OCI-LY7 (cell line): Measurements from ENCODE around the gene SLC17A7. TPM values are rescaled to one million over a fixed set of nuclear protein-coding genes. Genes with fewer than 3 reads are reported as not detected.

Experiments
- BruUV-seq: library from RNA; stranded (reverse); fragments of 400-500 nt; replicated peaks from 2 replicates; lab custom pipeline; 2021; lab: Mats Ljungman, UMichigan
- CTCF ChIA-PET: fragments of 300-600 bp; sonication (Branson Sonifier 250); formaldehyde crosslinking; loops from one replicate; lab custom pipeline; 2022; ENCODE audit warnings: antibody characterized with exemption; ENCODE audit not compliant: unreplicated experiment; lab: Charles Lee
- POLR2A ChIA-PET: fragments of 300-600 bp; sonication (Branson Sonifier 250); formaldehyde crosslinking; loops from one replicate; lab custom pipeline; 2022; ENCODE audit warnings: antibody characterized with exemption; lab: Charles Lee
- DNase-seq: peaks from one replicate; pipeline ENCODE4 v3.0.0-alpha.2; 2015; ENCODE audit warnings: low spot score
- H2AFZ ChIP-seq: fragments of 200-600 bp; sonication (generic), shearing (Covaris generic); 2 replicates; pipeline ENCODE4 v1.6.1; 2014; ENCODE audit warnings: mild to moderate bottlenecking, antibody characterized with exemption, low read length, moderate library complexity
- H3K27ac ChIP-seq: fragments of 200-600 bp; sonication (generic); 2 replicates; pipeline ENCODE4 v1.5.1; 2014; ENCODE audit warnings: mixed run types, low read depth, mild to moderate bottlenecking, moderate library complexity, low read length, inconsistent platforms; ENCODE audit not compliant: poor library complexity, severe bottlenecking
- H3K36me3 ChIP-seq: fragments of 200-600 bp; sonication (generic); 2 replicates; pipeline ENCODE4 v1.6.1; 2014; ENCODE audit warnings: mild to moderate bottlenecking, antibody characterized with exemption, low read length, moderate library complexity, mixed read lengths; ENCODE audit not compliant: insufficient read depth
- H3K4me1 ChIP-seq: fragments of 200-600 bp; sonication (generic); 2 replicates; pipeline ENCODE4 v1.5.1; 2014; ENCODE audit warnings: mild to moderate bottlenecking, low read length; ENCODE audit not compliant: insufficient read depth, poor library complexity, severe bottlenecking
- H3K4me2 ChIP-seq: fragments of 200-600 bp; sonication (generic); 2 replicates; pipeline ENCODE4 v1.6.1; 2014; ENCODE audit warnings: mild to moderate bottlenecking, low read length
- H3K4me3 ChIP-seq: fragments of 200-600 bp; sonication (generic); 2 replicates; pipeline ENCODE4 v1.5.1; 2014; ENCODE audit warnings: mild to moderate bottlenecking, low read depth, low read length; ENCODE audit not compliant: poor library complexity, severe bottlenecking
- H3K79me2 ChIP-seq: fragments of 200-600 bp; sonication (generic); 2 replicates; pipeline ENCODE4 v1.6.1; 2016; ENCODE audit warnings: low read depth, mild to moderate bottlenecking, low read length, moderate library complexity, mixed read lengths; ENCODE audit not compliant: insufficient read depth
- H3K9me2 ChIP-seq: fragments of 200-600 bp; sonication (generic); 2 replicates; pipeline ENCODE4 v1.6.1; 2016; ENCODE audit warnings: mild to moderate bottlenecking, low read length, mixed read lengths; ENCODE audit not compliant: insufficient read depth
- H3K9me3 ChIP-seq: fragments of 200-600 bp; sonication (generic); 2 replicates; pipeline ENCODE4 v1.6.1; 2014; ENCODE audit warnings: mild to moderate bottlenecking, mixed run types, low read length, mixed read lengths
- H4K20me1 ChIP-seq: fragments of 200-600 bp; sonication (generic); 2 replicates; pipeline ENCODE4 v1.6.1; 2014; ENCODE audit warnings: mild to moderate bottlenecking, antibody characterized with exemption, low read length, moderate library complexity, mixed read lengths; ENCODE audit not compliant: insufficient read depth
- CTCF ChIP-seq: fragments of 200-600 bp; sonication (generic); conservative IDR thresholded peaks from 2 replicates; pipeline ENCODE4 v1.5.1; 2014; ENCODE audit warnings: mild to moderate bottlenecking, antibody characterized with exemption, low read length, moderate library complexity, mixed read lengths
- EZH2phosphoT487 ChIP-seq: fragments of 200-600 bp; sonication (generic); IDR thresholded peaks from 2 replicates; pipeline ENCODE4 v1.6.1; 2018; ENCODE audit warnings: low read depth, borderline replicate concordance, mild to moderate bottlenecking, mixed run types, antibody characterized with exemption, low read length, moderate library complexity, mixed read lengths
- intact Hi-C: fragments of 100-400 bp; cut with micrococcal nuclease; formaldehyde crosslinking; loops from one replicate; pipeline ENCODE4 v1.10.0; 2022; ENCODE audit not compliant: unreplicated experiment
- total RNA-seq, 2 experiments: library from RNA; depleted of rRNA in 1 of 2; stranded (reverse); fragments of >200 nt in 1 of 2; shearing (Covaris generic) in 1 of 2; gene quantifications; 2 replicates each; pipeline ENCODE4 v1.2.3, GENCODE V29; 2014 to 2022

The SLC17A7 gene
- total RNA-seq, 2 experiments from 2014 or later: 1.3 TPM

DNA sequence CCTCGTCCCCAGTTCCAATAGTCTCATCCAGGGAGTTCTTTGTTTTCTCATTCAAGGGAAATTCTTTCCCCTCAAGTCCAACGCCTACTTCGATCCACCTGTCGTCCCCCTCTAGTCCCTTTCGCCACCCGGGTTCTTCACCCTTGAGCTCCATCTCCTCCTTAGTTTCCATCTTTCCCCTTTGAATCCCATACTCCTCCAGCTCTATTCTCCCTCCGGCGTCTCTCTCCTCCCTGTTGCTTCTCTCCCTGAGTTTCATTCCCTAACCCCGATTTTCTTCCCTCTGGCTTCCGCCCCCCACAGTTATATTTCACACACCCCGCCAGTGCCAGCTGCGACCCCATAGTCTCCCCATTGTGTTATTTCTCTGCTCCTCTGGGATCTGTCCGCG, 628 bp upstream of the SLC17A7 start:
- TF ChIP-seq EZH2phosphoT487 (no peak), CTCF (no peak)
- intact Hi-C loops: loop anchor here (2.0 to 10.0 kb wide), 2 partner anchors 107 to 215 kb away; partner anchors contain the start of gene CD37
- H3K9me3 ChIP-seq: no peaks in the 10 kb centered on the region
- H3K36me3 ChIP-seq: peaks cover 8% of the 10 kb centered on the region; the same call in 1 of the 2 replicates
- H3K79me2 ChIP-seq: no peaks in the 10 kb centered on the region
- H3K4me2 ChIP-seq: no peak overlapping the region
- H3K27ac ChIP-seq: no peak overlapping the region
- no peak for DNase-seq
- no TSS peak for BruUV-seq
- no peak overlapping the region for H2AFZ ChIP-seq
- H3K9me2 ChIP-seq: no peaks in the 10 kb centered on the region
- H3K4me3 ChIP-seq: no peak overlapping the region
- CTCF ChIA-PET: interaction anchor here (0.8 kb wide), 1 partner anchor 50 kb away, joined by 4 read pairs; no protein-coding TSS in a partner anchor
- H3K4me1 ChIP-seq: no peaks in the 10 kb centered on the region
- no peaks in the 10 kb centered on the region for H4K20me1 ChIP-seq
- POLR2A ChIA-PET: no interaction called here

DNA sequence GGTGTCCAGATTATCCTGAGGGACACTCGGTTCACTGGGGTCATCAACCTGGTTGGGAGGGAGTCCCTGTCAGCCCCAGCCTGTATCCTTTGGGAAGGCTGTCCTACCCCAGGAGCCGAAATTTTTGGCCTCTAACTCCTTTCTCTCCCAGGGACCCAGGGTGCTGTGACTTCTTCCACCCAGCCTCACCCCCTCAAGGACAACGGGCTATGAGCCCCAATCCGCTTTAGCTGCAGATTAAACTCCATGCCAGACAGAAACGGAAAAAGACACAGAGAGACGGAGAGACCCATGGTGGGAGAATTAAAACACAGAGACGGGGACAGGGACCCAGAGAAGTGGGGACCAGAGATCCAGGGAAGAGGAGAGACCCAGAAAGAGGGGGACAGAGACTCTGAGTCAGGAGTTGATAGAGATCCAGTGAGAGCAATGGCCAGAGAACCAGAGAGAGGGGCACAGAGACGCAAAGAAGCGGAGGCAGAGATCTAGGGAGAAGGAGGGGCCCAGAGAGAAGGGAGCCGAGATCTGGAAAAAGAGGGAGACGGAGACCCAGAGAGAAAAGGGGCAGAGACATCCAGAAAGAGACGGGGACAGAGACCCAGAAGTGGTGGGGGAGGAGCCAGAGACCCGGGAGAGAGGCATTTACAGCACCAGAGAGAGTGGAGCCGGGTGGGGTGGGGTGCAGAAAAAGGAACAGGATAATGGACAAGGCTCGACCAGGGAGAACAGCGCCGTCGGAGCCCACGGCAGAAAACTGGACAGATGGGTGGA, 703 bp downstream of the SLC17A7 start:
- H3K36me3 ChIP-seq: no peaks in the 10 kb centered on the region
- POLR2A ChIA-PET: no interaction called here
- H3K9me2 ChIP-seq: no peaks in the 10 kb centered on the region
- no peak overlapping the region for H2AFZ ChIP-seq
- H3K9me3 ChIP-seq: no peaks in the 10 kb centered on the region
- H3K27ac ChIP-seq: no peak overlapping the region
- DNase-seq: no peak
- peaks cover 11% of the 10 kb centered on the region for H3K4me1 ChIP-seq
- no TSS peak for BruUV-seq
- H4K20me1 ChIP-seq: no peaks in the 10 kb centered on the region
- intact Hi-C loops: loop anchor here (10.0 kb wide), 1 partner anchor 106 kb away; the partner anchor contains the start of gene CD37
- CTCF ChIA-PET: no interaction called here
- H3K79me2 ChIP-seq: no peaks in the 10 kb centered on the region
- H3K4me2 ChIP-seq: no peak overlapping the region
- H3K4me3 ChIP-seq: no peak overlapping the region
- no peak for TF ChIP-seq EZH2phosphoT487
- TF ChIP-seq CTCF: no peak

DNA sequence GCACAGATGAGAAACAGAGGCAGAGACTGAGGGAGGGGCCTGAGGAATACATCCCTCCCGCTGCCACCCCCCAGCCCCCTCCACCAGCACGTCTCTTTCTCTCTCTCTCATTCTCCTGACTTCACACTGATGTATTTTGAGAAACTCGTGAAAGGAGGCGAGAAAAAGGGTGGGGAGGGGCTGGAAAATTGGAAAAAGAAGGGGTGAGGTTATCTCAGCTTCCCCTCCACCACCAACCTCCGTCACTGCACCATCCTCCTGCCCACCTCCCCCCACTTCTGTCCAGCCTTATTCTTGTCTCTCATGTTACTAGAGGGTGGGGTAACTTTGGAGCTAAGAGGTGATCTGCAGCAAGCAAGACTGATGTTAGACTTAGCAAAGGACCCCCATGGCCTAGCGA, 1.5 kb downstream of the SLC17A7 start:
- no peaks in the 10 kb centered on the region for H3K9me3 ChIP-seq
- H3K36me3 ChIP-seq: no peaks in the 10 kb centered on the region
- H3K9me2 ChIP-seq: no peaks in the 10 kb centered on the region
- ChIA-PET POLR2A (no interaction called here), CTCF (no interaction called here)
- H3K4me2 ChIP-seq: no peak overlapping the region
- DNase-seq: no peak
- TF ChIP-seq EZH2phosphoT487 (no peak), CTCF (no peak)
- no peak overlapping the region for H3K27ac ChIP-seq
- no peaks in the 10 kb centered on the region for H4K20me1 ChIP-seq
- no peaks in the 10 kb centered on the region for H3K79me2 ChIP-seq
- peaks cover 11% of the 10 kb centered on the region for H3K4me1 ChIP-seq
- no peak overlapping the region for H2AFZ ChIP-seq
- no peak overlapping the region for H3K4me3 ChIP-seq
- no TSS peak for BruUV-seq
- intact Hi-C loops: loop anchor here (10.0 kb wide), 1 partner anchor 105 kb away; the partner anchor contains the start of gene CD37
